GM18502 (cell line): ENCODE results near the gene SLC12A4.

Source experiments
- ATAC-seq: cut with Tn5 transposase; IDR thresholded peaks from one replicate; pipeline ENCODE4 v1.9.1; 2021; ENCODE audit warnings: mild to moderate bottlenecking; ENCODE audit not compliant: unreplicated experiment, poor library complexity

The SLC12A4 gene

DNA sequence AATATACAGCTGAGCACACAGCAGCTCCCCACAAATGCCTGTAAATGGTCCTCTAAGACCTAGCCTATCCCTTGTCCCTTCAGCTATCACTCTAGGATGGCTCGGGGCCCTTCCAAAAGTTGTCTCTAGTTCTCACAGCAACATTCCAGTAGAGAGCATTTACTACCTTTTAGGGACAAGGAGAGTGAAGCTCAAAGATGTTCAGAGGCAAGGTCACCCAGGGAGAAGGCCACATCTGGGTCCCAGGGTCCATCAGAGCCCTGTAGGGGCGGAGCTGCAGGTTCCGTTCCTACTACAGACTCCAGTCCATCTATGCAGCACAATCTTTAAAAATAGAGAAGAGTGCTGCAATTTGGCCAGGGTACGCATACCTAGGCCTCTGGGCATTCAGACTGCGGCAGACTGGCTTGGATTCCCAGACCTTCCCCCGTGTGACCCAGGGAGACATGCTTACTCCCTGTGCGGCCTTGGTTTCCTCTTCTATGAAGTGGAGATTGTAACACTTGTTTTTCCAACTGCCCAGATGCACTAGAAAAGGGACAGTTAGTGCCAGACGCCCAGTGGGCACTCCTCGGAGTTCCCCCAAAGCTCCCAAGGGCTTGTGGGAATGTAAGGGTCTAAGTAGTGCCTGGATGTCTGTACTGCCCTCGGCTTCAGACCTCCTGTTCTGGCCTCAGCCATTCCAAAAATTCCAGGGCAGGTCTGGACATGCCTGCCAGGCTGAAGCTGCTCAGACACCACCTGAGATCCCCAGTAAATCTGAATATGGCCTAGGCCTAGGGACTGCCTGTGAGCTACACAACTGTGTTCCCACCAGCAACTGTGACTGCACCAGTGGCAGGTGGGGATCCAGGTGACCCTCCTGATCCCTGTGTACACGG lies 2.5 kb downstream of the SLC12A4 start:
- no peak for ATAC-seq

DNA sequence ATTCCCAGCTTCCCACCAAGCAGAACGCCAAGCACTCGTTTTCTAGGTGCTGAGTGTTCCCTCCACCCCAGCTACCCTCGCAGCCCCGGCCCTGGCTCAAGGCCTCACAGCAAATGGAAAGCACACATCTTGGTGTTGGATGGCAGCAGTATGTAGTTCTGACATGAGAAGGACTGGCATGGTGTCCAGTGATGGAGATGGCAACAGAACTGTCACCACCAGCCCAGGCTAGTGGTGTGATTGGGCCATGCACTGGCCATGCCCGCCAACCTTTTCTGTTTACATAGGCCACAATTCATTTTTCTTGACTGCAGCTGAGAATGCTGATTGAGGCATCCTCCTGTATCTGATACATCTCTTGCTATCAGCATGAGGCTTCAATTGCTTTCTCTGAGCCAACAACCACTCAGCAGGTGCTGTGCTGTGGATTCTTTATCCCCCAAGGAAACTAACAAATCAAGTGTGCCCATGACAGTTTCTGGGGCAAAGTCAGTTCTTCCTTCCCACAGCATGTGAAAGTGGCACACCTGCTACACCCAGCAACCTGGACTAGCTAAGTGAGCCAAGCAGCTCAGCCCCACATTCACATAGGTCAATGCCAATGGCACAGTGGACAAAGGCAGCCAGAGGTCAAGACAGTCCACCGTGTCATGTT lies 3.8 kb downstream of the SLC12A4 start:
- ATAC-seq = no peak

GRCh38 chr16:67963662-67964321 lies 4.6 kb downstream of the SLC12A4 start:
- no peak for ATAC-seq

DNA sequence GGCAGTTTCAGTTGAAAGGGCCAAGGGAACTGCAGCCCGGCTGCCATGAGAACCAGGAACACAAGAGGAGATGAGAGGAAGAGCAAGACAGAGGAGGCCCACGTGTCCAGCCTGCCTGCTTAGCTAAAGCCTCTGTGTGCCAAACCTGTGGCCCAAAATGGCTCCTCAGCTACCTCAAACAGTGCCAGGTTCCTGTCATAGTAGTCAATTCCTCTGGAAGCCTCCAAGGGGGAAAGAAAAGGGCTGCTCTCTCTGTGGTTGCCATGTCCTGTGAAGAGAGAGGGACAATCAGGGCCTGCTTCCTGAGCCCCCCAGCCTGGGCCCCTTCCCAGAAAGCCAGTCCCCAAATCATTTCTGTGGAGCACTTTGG lies 5.2 kb downstream of the SLC12A4 start:
- no peak for ATAC-seq

GRCh38 chr16:67962135-67962534 lies 6.3 kb downstream of the SLC12A4 start:
- no peak for ATAC-seq

DNA sequence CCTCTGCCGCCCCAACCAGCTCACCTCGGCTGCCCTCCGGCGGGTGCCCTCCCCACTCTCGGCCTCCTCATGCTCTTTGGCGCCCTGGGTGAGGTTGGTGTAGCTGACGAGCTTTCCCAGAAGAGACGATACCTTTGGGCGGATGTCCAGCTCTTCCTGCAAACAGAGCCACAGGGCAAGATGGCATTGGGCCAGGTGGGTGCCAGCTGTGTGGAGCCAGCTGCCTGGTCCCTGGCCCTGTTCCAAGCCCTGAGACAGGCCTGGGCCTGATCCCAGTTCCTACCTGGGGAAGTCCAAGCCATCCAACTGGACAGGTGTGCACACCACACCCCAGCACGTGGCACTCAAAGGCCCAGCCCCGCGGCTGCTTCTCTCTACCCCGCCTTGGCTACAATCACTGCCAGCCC lies 6.9 kb downstream of the SLC12A4 start:
- ATAC-seq = no peak

DNA sequence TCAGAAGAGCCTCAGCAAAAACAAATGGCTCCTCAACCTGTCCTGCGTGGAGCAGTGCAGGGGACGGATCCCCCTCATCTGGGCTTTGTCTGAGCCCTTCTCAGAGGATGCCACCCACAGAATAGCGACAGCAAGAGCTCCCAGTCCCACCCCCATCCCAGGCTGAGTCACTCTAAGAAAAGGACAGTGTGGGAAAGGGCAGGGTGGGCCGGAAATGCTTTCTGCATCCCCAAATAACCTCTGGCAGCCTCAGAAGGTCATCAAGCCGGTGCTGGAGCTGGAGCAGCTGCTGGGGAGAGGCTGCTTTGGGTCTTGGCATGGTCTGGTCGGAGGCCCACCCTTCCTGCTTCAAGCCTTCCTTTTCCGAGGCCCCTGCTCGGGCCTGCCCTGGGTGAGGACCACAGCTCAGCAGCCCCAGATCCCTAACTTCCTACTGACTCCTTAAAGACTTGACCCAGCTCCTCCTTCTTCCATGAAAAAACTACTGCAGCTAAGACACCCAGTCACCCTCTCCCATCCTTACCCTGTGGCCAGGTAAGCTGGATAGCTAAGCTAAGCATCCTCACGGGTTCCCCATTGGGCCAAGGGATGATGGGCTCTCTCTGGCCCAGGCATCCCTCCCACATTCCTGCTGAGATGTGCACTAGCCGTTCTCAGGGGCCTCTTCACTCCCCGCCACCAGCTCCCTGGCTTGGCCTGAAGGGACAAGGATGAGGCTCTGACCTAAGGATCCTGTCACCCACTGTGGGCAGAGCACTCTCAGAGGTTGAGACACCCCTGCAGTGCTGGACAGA lies 8.7 kb downstream of the SLC12A4 start:
- ATAC-seq = no peak

- no peak for ATAC-seq
Observed at GRCh38 chr16:67957622-67958021, 10.8 kb downstream of the SLC12A4 start.

DNA sequence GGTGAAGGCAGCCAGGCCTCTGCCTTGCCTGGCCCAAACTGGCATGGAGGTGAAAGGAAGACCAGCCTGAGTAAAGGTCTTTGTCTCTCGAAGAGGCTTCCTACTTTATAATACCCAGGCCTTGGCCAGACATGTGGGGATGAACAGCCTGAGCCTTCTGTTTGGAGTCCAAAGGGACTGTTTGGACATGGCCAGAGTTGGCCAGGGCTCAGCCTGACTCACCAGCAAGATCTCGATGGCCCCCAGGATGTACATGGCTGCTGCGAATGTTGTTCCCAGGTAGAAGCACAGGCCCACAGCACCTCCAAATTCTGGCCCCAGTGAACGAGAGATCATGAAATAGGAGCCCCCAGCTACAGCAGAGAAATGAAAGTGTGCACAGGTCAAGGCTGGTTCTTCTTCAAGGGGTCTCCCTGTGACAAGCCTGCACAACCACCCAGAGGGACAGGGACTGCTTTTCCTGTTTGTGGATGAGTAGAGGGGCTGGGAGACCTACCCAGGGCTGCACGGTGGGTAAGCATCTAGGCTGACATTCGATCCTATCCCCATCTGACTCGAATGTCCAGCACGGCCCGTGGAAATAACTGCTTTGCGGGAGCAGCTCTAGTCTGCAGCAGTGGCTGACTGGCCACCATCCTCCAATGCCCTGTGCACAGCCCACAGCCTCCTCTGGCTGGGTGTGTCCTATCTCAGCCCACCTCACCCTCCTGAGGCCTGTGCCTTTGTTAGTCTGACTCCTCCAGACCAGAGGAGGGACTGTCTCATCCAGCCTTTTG lies 13.8 kb downstream of the SLC12A4 start:
- ATAC-seq = no peak

DNA sequence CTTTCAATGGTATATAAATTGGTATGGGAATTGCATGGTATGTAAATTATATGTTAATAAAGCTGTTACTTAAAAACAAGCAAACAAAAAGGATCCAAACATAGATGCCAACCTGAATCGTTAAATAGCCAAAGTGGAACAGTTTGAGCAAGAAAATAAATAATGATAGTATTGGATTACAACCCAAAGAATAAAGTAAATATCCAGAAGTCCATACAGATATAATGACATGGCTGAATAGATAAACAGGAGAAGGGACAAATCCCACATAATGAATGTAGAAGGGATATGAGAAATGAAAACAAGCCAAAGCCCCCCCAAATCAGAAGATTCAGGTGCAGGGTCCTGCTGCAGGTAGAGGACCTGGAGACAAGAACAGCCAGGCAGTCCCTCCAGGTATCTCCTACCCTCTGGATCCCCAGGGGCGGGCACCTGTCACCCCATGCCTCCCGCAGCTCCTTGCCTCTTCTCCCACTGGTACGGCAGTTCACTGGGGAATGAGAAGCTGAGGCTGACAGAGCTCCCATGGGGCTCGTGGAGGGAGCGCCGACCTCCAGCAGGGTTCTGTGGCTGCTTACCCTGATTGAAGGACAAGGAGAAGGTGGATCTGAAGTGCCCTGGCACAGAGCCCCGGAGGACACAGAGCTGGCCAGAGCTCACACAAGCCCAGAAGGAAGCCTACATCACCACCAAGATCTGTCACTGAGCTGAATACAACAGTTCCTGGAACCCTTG lies 14.6 kb downstream of the SLC12A4 start:
- ATAC-seq = no peak

DNA sequence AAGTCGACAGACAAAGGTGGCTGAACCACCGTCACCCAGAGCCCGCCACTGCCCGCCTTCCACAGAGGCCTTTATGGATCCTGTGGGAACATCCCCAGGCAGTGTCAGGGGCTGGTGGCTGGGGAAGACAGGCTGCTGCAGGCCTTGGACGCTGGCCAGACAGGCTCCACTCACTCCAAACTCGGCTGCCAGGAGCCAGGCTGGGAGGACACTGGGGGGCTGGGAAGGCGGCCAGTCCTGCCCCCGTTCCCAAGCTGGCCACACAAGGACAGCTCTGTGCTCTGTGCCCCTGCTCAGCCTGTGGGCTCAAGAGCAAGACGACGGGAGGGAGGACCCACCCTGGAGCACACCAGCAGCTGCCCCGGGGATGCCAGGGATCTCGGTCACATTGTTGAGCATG lies 17.0 kb downstream of the SLC12A4 start:
- ATAC-seq = no peak

DNA sequence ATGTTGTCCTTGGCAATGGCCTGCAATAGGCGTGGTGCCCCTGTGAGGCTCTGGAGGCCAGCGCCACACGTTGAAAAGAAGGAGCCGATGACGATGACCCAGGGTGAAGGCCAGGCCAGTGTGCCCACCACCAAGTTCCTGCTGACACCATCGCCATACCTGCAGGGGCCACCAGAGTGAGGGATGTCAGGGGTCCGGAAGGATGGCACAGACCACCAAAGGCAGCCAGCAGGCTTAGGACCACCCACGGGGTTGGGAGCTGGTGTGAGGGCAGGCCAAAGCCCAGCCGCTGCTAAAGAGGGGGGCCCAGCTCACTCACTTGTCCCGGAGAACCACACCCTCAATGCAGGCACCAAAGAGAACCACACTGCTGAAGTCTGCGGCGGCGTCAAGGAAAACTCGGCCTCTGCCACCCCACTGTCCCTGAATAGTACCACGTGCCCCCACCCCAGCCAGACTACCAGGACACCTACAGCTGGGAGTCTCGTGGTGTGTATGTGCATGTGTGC lies 18.0 kb downstream of the SLC12A4 start:
- ATAC-seq = no peak

- ATAC-seq = no peak
Observed at GRCh38 chr16:67949645-67950044, 18.8 kb downstream of the SLC12A4 start.

- no peak for ATAC-seq
Observed at GRCh38 chr16:67948015-67948414, 20.4 kb downstream of the SLC12A4 start.

DNA sequence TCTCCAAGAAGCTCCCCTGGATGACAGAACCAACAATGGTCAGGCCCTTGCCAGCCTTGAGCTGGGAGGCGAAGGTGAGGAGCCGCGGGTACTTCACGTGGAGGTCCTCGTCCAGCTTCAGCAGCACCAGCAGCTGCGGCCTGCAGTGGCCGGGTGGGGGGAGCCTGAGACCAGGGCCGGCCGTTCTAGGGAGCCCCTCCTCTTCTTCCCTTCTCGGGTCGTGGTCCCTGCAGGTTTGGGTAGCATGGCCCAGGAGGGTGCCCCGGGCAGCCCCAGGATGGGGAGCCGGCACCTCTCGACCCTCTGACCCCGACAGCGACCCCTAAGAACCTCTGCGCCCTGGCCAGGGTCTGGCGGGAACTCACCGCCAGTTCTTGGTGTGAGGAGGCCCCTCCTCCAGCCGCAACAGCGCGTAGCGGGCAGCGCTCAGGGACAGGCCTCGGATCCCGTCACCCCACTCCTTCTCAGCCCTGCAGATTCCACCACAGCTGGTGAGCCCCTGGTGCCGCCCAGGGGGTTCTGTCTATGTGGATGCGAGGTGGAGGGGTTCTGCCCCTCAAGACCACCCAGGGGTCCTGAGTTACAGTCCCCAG lies 21.4 kb downstream of the SLC12A4 start:
- no peak for ATAC-seq

DNA sequence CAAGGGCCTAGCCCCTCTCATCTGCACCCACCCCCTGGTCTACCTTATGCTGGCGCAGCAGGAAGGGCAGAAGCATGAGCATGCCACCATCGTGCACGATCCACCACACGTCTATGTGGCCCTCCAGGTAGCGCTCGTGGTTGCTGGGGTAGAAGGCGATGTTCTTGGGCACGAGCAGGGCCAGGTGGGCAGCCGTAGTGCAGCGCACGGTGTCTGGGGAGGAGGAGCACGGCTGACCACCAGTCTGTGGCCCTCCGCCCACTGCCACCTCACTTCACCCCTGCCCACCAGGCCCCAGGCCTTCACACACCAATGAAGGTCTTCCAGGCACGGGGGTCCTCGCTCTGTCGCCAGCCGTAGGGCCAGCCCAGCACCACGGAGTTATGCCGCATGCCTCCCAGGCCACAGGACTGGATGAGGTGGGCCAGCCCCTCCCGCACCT lies 22.3 kb downstream of the SLC12A4 start:
- ATAC-seq = no peak

- no peak for ATAC-seq
Observed at GRCh38 chr16:67945392-67945933, 23.0 kb downstream of the SLC12A4 start.

GRCh38 chr16:67944690-67945391 lies 23.6 kb downstream of the SLC12A4 start:
- no peak for ATAC-seq
